Mesangial cell (primary cell): Measurements from ENCODE around the gene MRPL32. TPM values are rescaled to one million over a fixed set of nuclear protein-coding genes. Genes with fewer than 3 reads are reported as not detected.

Experiments
- total RNA-seq: library from RNA; depleted of rRNA; stranded (reverse); fragments of >200 nt; gene quantifications from 2 replicates; pipeline ENCODE4 v1.2.3, GENCODE V29; 2015

The MRPL32 gene
- total RNA-seq = 47.5 and 52.8 TPM in 2 replicates

GRCh38 chr7:42931834-42932651 lies at the start of gene MRPL32, which contains the start of gene PSMA2:
Gene MRPL32 (plus strand): TSS chr7:42932376. CDS start chr7:42932387, 11 bp downstream.
Gene PSMA2 (minus strand): TSS chr7:42932174. CDS start chr7:42932158, 16 bp downstream.

GRCh38 chr7:42911454-42912447 lies 20.4 kb upstream of the MRPL32 start, which contains the start of gene C7orf25:
Gene C7orf25 (minus strand): TSS chr7:42912070. CDS start chr7:42910900, 1,170 bp downstream.

Other genes starting within 250 kb of the MRPL32 start
- gene C7orf25, start 20.3 kb upstream of the MRPL32 start, total RNA-seq = 2.8 and 3.1 TPM in 2 replicates
- gene PSMA2, start 202 bp upstream of the MRPL32 start, total RNA-seq = 36.4 and 72.8 TPM in 2 replicates
- gene HECW1, start 180.3 kb downstream of the MRPL32 start, total RNA-seq = under 0.01 and 0.38 TPM in 2 replicates